GM12864 (cell line): ENCODE results near the gene RASSF4.

Experiments used
- DNase-seq: peaks from one replicate; pipeline ENCODE4 v3.0.0-alpha.2; 2011; ENCODE audit warnings: low read depth
- H3K4me3 ChIP-seq: 2 replicates; pipeline ENCODE4 v1.5.1; 2011; ENCODE audit warnings: mild to moderate bottlenecking, low read depth, low read length, control low read depth
- CTCF ChIP-seq: IDR thresholded peaks from 2 replicates; pipeline ENCODE4 v1.5.1; 2011; ENCODE audit warnings: low read depth, mild to moderate bottlenecking, moderate library complexity, low read length, control low read depth, inconsistent platforms; ENCODE audit errors: missing control alignments

Gene RASSF4

GRCh38 chr10:45000752-45001380, 41.3 kb downstream of the RASSF4 start, which contains the start of gene ZNF22:
Gene ZNF22, plus strand, starts transcription at chr10:45000923. Its CDS starts 2,446 bp downstream, at chr10:45003369.
- peak within 1 kb of the TSS; percentile 73 for H3K4me3 ChIP-seq
- peak; percentile 13 for TF ChIP-seq CTCF
- DNase-seq, result no peak

GRCh38 chr10:45001381-45002148, 42.0 kb downstream of the RASSF4 start:
- DNase-seq, result no peak
- peak overlapping the region; percentile 73 for H3K4me3 ChIP-seq
- TF ChIP-seq CTCF, result peak; percentile 42

- TF ChIP-seq CTCF, result no peak
These were observed 43.9 kb downstream of the RASSF4 start for GRCh38 chr10:45003432-45004000.

DNA sequence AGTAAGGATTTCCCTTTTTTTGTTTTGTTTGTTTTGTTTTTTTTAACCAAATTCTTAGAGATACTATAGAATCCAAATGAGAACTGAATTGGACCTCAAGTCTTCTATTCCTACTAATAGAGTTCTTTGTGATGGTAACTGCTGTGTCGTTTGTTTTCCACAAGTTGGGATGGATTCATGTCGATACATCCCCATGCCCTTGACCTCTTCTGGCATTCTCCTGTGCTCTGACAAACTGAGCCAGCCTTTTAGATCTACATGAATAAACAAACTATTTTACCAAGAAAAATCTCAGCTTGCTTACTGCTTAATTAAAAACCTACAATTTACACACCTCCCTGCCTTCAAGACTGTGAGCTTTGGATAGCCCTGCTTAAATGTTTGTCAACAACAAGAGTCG, 45.1 kb downstream of the RASSF4 start:
- no peak for TF ChIP-seq CTCF
- no peak overlapping the region for H3K4me3 ChIP-seq
- no peak for DNase-seq

More at GRCh38 chr10:45003432-45004000, 43.9 kb downstream of the RASSF4 start:
- DNase-seq, result no peak
- H3K4me3 ChIP-seq, result no peak overlapping the region

DNA sequence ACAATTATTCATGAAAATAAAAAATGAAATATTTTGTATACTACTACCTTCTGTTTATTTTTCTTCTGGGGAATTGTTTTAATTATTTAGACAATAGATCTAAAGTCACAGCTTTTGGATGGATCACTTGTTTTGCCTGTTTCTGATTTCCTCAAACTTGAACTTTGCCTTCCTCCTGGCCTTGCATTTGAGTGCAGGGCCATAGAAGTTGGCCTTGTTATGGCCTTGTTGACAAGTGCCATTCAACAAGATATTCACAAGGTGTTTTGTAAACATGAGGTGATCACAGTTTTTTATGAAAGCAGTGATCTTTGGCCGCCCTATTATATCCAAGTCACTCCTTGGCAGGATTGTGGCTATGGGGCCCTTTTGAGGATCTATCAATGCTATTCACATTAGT, 45.7 kb downstream of the RASSF4 start:
- H3K4me3 ChIP-seq, result no peak overlapping the region
- no peak for DNase-seq
- no peak for TF ChIP-seq CTCF

DNA sequence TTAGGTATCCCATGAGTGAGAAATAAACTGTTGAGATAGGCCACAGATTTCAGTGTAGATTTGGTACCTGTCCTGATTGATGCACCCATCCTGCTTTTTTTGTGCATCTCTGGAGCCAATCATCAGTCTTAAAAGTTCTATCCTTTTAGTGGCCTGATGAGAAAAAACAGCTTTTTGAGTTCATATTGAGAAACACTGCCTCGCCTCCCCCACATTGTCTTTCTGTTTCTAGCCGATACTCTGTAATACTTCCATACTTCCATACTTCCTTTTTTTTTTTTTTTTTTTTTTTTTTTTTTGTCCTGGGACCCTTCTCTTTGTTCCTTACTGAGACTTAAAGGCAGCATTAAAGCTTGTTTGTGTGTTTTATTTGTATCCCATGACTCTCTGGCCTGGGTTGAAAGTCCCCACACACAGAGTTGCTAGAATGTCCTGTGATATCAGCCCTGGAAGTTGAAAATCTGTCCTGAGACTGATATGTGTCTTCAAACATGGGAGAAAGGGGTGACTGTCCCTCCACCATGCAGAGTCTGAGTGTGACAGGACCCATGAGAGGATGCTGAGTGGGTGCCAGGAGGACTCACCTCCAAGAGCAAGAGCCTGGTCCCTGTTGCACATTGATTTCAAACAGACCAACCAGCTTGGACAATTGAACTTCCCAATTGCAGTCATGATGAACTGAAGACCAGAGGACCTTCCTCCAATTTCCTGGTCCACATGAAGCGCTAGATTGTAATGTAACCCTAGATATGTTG, 46.9 kb downstream of the RASSF4 start:
- TF ChIP-seq CTCF, result no peak

More for the DNA sequence above, 46.9 kb downstream of the RASSF4 start:
- no peak overlapping the region for H3K4me3 ChIP-seq
- DNase-seq, result no peak
